ENCODE data around the gene PDZD11.
"Not testable (repeated sequence)": the region's sequence is repeated elsewhere in the genome, so short reads cannot be mapped to it uniquely, and the experiment has no call there.

Gene PDZD11

DNA sequence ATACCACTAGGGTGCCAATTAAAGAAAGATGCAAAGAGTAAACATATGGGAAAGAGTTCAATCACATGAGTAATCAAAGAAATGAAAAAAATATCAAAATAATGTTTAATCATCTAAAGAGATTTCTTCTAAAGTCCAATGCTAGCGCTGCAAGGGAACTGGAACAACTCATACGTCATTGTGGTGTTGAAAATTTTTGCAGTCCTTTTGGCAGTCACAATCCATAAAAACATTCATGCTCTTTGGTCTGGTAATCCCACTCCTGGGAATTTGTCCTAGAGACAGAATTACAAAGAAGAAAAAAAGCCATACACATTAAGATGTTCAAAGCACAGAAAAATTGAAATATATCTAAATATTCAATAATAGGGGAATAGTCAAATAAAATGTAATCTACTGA is 34.3 kb downstream of the PDZD11 start:
- Histone ChIP-seq H3K4me3 (ENCODE audit: low read depth in 1 of 2, low read length in 2 of 2) (no peak overlapping the region), H3K27ac (ENCODE audit: low read length) (no peak overlapping the region), H3K36me3 (ENCODE audit: control insufficient read depth in 1 of 2, insufficient read depth in 2 of 2, low read length in 2 of 2) (no peaks in the 10 kb centered on the region), H3K9me3 (ENCODE audit: control insufficient read depth in 1 of 2, low read length in 2 of 2) (no peaks in the 10 kb centered on the region), H3K27me3 (ENCODE audit: low read depth, low read length) (no peaks in the 10 kb centered on the region), H3K4me1 (ENCODE audit: control insufficient read depth in 1 of 2, insufficient read depth in 2 of 2, low read length in 2 of 2) (no peaks in the 10 kb centered on the region)

DNA sequence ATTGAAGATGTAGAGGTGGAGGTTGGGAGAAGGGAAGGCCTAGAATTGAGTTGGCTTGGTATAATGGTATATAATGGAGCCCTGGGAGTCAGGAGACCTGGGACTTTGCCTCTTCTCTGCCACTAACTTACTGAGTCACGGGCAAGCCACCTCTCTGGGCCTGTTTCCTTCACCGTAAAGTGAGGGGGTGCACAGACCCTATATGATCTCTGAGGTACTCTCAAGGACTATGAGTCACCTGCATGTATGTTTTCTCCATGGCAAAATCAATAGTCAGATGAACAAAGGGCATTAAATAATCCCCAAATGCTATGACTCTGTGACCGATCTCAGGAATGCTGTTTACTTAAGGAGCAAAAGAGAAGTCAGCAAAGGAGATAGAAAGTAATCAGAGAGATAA is 34.8 kb downstream of the PDZD11 start:
- Histone ChIP-seq H3K4me3 (ENCODE audit: low read depth in 1 of 2, low read length in 2 of 2) (no peak overlapping the region), H3K27ac (ENCODE audit: low read length) (no peak overlapping the region), H3K9me3 (ENCODE audit: control insufficient read depth in 1 of 2, low read length in 2 of 2) (no peaks in the 10 kb centered on the region), H3K4me1 (ENCODE audit: control insufficient read depth in 1 of 2, insufficient read depth in 2 of 2, low read length in 2 of 2) (no peaks in the 10 kb centered on the region), H3K36me3 (ENCODE audit: control insufficient read depth in 1 of 2, insufficient read depth in 2 of 2, low read length in 2 of 2) (no peaks in the 10 kb centered on the region), H3K27me3 (ENCODE audit: low read depth, low read length) (no peaks in the 10 kb centered on the region)

DNA sequence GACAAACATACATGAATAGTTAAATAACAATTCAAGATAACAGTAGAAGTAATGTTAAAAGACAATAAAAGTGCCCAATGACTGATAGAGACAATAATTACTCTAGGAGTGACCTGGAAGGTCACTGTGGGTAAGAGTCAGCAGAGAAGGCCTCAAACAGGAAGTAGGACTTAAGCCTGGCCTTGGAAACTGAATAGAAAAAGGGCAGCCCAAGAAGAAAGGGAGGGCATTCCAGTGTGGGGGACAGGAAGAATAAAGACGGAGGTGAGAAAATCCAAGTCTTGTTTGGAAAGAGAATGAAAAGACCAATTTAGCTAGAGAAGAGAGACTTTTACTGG is 35.7 kb downstream of the PDZD11 start:
- Histone ChIP-seq H3K9me3 (ENCODE audit: control insufficient read depth in 1 of 2, low read length in 2 of 2) (no peaks in the 10 kb centered on the region), H3K4me3 (ENCODE audit: low read depth in 1 of 2, low read length in 2 of 2) (no peak overlapping the region), H3K36me3 (ENCODE audit: control insufficient read depth in 1 of 2, insufficient read depth in 2 of 2, low read length in 2 of 2) (no peaks in the 10 kb centered on the region), H3K4me1 (ENCODE audit: control insufficient read depth in 1 of 2, insufficient read depth in 2 of 2, low read length in 2 of 2) (no peaks in the 10 kb centered on the region), H3K27me3 (ENCODE audit: low read depth, low read length) (no peaks in the 10 kb centered on the region), H3K27ac (ENCODE audit: low read length) (no peak overlapping the region)

DNA sequence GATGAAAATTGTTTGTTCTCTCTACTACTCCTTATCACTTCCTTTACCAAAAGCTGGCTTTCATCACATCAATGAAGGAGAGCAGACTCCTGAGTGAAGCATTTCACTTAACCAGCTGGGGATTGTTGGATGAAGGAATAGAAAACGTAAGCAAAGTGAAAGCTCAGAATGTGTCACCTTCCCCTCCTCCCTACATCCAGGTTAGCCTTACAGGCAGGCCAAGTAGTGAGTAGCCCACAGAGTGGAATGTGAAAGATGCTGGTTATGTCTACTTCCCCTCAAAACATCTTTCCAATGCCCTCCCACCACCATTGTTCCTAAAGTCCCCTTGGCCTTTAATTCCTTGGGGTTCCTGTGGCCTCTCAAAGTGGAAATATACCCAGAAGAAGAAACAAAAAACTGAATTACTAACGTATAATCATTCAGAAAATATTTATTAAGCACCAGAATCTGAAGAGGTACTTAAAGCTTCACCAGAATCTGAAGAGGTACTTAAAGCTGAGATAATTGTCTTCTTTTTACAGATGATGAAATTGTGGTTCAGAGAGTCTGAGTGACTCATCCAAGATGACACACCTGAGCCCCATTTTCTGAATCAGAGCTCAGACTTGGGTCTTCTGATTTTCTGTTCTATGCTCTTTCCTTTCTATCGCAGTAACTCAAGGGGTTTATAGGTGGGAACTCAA is 36.2 kb downstream of the PDZD11 start:
- Histone ChIP-seq H3K4me3 (ENCODE audit: low read depth in 1 of 2, low read length in 2 of 2) (no peak overlapping the region), H3K4me1 (ENCODE audit: control insufficient read depth in 1 of 2, insufficient read depth in 2 of 2, low read length in 2 of 2) (no peaks in the 10 kb centered on the region), H3K36me3 (ENCODE audit: control insufficient read depth in 1 of 2, insufficient read depth in 2 of 2, low read length in 2 of 2) (no peaks in the 10 kb centered on the region), H3K9me3 (ENCODE audit: control insufficient read depth in 1 of 2, low read length in 2 of 2) (no peaks in the 10 kb centered on the region), H3K27me3 (ENCODE audit: low read depth, low read length) (no peaks in the 10 kb centered on the region), H3K27ac (ENCODE audit: low read length) (no peak overlapping the region)

DNA sequence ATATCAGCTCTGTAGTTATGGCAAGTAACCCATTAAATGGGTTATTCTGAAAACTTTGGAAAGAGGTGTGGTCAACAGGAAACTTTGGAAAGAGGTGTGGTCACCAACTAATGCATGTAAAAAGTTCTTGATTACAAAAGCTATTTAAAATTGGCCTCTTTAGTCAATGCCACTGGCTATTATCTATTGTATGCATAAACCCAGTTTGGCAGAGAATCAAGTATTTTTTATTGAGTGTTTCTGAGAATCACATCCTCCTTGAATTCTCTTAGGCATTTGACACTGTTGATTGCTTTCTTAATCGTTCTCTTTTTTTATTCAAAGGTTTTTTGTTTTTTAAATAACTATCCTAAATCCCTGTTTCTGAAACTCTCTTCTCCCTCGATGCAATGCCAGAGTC is 37.2 kb downstream of the PDZD11 start:
- Histone ChIP-seq H3K27me3 (ENCODE audit: low read depth, low read length) (no peaks in the 10 kb centered on the region), H3K36me3 (ENCODE audit: control insufficient read depth in 1 of 2, insufficient read depth in 2 of 2, low read length in 2 of 2) (no peaks in the 10 kb centered on the region), H3K9me3 (ENCODE audit: control insufficient read depth in 1 of 2, low read length in 2 of 2) (no peaks in the 10 kb centered on the region), H3K4me3 (ENCODE audit: low read depth in 1 of 2, low read length in 2 of 2) (no peak overlapping the region), H3K4me1 (ENCODE audit: control insufficient read depth in 1 of 2, insufficient read depth in 2 of 2, low read length in 2 of 2) (no peaks in the 10 kb centered on the region), H3K27ac (ENCODE audit: low read length) (no peak overlapping the region)

DNA sequence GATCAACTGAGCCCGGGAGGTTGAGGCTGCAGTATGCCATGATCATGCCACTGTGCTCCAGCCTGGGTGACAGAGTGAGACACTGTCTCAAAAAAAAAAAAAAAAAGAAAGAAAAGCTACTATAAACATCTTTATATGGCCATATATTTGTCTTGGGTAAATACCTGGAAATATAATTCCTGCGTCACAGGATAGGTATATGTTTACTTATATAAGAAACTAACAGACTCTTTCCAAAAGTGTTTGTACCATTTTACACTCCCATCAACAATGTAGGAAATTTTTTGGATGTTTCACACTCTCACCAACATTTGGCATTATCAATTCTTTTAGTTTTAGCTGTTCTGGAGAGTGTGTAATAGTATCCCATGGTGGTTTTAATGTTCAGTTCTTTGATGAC is 42.5 kb downstream of the PDZD11 start:
- Histone ChIP-seq H3K9me3 (ENCODE audit: control insufficient read depth in 1 of 2, low read length in 2 of 2) (no peaks in the 10 kb centered on the region), H3K27ac (ENCODE audit: low read length) (no peak overlapping the region), H3K4me1 (ENCODE audit: control insufficient read depth in 1 of 2, insufficient read depth in 2 of 2, low read length in 2 of 2) (no peaks in the 10 kb centered on the region), H3K36me3 (ENCODE audit: control insufficient read depth in 1 of 2, insufficient read depth in 2 of 2, low read length in 2 of 2) (no peaks in the 10 kb centered on the region), H3K27me3 (ENCODE audit: low read depth, low read length) (no peaks in the 10 kb centered on the region), H3K4me3 (ENCODE audit: low read depth in 1 of 2, low read length in 2 of 2) (no peak overlapping the region)

DNA sequence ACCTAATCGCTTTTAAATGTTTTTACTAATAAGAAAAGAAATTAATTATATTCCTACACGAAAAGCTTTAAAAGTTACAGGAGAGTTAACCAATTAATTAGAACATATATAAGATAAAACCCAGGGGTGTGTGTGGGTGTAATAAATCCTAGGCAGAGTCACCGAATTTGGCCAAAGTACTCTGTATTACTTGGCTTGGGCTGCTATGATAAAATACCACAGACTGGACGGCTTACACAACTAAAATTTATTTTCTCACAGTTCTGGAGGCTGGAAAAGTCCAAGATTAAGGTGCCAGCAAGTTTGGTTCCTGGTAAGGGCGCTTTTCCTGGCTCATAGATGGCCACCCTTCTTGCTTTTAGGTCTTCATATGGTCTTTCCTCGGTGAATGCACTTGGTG is 44.8 kb downstream of the PDZD11 start:
- H3K4me1 ChIP-seq (ENCODE audit: control insufficient read depth in 1 of 2, insufficient read depth in 2 of 2, low read length in 2 of 2), result no peaks in the 10 kb centered on the region
- no peaks in the 10 kb centered on the region for H3K27me3 ChIP-seq (ENCODE audit: low read depth, low read length)
- no peaks in the 10 kb centered on the region for H3K9me3 ChIP-seq (ENCODE audit: control insufficient read depth in 1 of 2, low read length in 2 of 2)
- H3K27ac ChIP-seq (ENCODE audit: low read length), result no peak overlapping the region
- H3K36me3 ChIP-seq (ENCODE audit: control insufficient read depth in 1 of 2, insufficient read depth in 2 of 2, low read length in 2 of 2), result no peaks in the 10 kb centered on the region
- H3K4me3 ChIP-seq (ENCODE audit: low read depth in 1 of 2, low read length in 2 of 2), result no peak overlapping the region

DNA sequence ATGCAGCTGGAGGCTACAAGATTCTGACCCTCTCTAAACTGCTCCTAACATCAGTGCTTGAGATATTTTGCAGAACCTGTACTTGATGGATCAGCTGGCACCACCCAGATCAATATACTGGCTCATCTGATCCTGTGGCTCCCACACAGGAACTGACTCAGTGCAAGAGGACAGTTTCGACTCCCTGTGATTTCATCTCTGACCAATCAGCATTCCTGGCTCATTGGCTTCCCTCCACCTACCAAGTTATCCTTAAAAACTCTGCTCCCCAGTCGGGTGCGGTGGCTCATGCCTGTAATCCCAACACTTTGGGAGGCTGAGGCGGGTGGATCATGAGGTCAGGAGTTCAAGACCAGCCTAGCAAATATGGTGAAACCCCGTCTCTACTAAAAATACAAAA is 46.1 kb downstream of the PDZD11 start:
- H3K36me3 ChIP-seq (ENCODE audit: control insufficient read depth in 1 of 2, insufficient read depth in 2 of 2, low read length in 2 of 2); H3K4me3 ChIP-seq (ENCODE audit: low read depth in 1 of 2, low read length in 2 of 2); H3K9me3 ChIP-seq (ENCODE audit: control insufficient read depth in 1 of 2, low read length in 2 of 2); H3K27me3 ChIP-seq (ENCODE audit: low read depth, low read length); H3K4me1 ChIP-seq (ENCODE audit: control insufficient read depth in 1 of 2, insufficient read depth in 2 of 2, low read length in 2 of 2); H3K27ac ChIP-seq (ENCODE audit: low read length): not testable (repeated sequence)

DNA sequence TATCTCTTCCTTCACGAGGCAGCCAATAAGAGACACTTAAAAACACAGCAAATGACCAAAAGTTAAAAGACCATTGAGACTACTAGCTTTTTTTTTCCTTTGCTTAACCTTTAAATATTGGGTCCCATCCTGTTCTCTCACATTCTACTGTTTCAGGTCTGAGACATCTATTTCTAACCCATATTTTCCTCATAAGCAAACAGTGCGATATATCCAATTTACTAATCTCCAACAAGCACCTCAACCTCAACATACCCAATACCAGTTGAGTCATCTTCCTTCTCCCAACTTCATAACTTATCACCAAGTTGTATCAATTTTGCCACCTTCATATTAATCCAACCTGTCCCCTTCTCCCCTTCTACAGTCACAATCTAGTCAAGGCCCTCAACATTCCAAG is 48.2 kb downstream of the PDZD11 start:
- Histone ChIP-seq H3K27me3 (ENCODE audit: low read depth, low read length) (no peaks in the 10 kb centered on the region), H3K4me3 (ENCODE audit: low read depth in 1 of 2, low read length in 2 of 2) (no peak overlapping the region), H3K27ac (ENCODE audit: low read length) (no peak overlapping the region), H3K9me3 (ENCODE audit: control insufficient read depth in 1 of 2, low read length in 2 of 2) (no peaks in the 10 kb centered on the region), H3K36me3 (ENCODE audit: control insufficient read depth in 1 of 2, insufficient read depth in 2 of 2, low read length in 2 of 2) (no peaks in the 10 kb centered on the region), H3K4me1 (ENCODE audit: control insufficient read depth in 1 of 2, insufficient read depth in 2 of 2, low read length in 2 of 2) (no peaks in the 10 kb centered on the region)

DNA sequence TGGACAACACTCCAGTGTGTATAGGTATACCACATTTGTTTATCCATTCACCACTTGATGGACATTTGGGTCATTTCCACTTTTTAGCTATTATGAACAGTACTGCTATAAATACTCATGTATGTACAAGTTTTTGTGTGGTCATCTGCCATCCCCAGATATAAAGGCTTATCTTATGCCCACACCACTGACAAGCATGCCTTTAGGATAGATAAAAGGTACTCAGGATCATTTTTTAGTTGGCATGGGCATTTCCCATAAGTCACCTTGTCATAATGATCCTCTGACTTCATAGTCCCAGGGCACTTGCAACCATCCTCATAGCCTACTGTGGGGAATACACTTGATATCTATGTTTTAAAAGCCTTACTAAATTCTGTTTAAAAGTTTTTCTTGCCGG is 49.0 kb downstream of the PDZD11 start:
- H3K27me3 ChIP-seq (ENCODE audit: low read depth, low read length), result no peaks in the 10 kb centered on the region
- no peaks in the 10 kb centered on the region for H3K9me3 ChIP-seq (ENCODE audit: control insufficient read depth in 1 of 2, low read length in 2 of 2)
- H3K4me1 ChIP-seq (ENCODE audit: control insufficient read depth in 1 of 2, insufficient read depth in 2 of 2, low read length in 2 of 2), result no peaks in the 10 kb centered on the region

More for the DNA sequence above, 49.0 kb downstream of the PDZD11 start:
- Histone ChIP-seq H3K27ac (ENCODE audit: low read length) (no peak overlapping the region), H3K4me3 (ENCODE audit: low read depth in 1 of 2, low read length in 2 of 2) (no peak overlapping the region), H3K36me3 (ENCODE audit: control insufficient read depth in 1 of 2, insufficient read depth in 2 of 2, low read length in 2 of 2) (no peaks in the 10 kb centered on the region)

Data from muscle layer of duodenum (tissue), 2 donors.